ENCODE data around the gene TRIM16. TPM values are rescaled to one million over a fixed set of nuclear protein-coding genes. Genes with fewer than 3 reads are reported as not detected.

The TRIM16 gene
- total RNA-seq, 1 experiment from 2014 or later: 17.7 TPM

- H3K4me2 ChIP-seq (ENCODE audit: insufficient read depth, insufficient read length, low read length): no peak overlapping the region
- H3K4ac ChIP-seq (ENCODE audit: low read depth, low read length): no peak overlapping the region
- H2BK20ac ChIP-seq (ENCODE audit: low read depth, low read length, poor library complexity, severe bottlenecking): no peak overlapping the region
- H2BK120ac ChIP-seq (ENCODE audit: low read depth, low read length, poor library complexity, severe bottlenecking): no peak overlapping the region
- no peak overlapping the region for H3K9ac ChIP-seq (ENCODE audit: extremely low read depth, insufficient read length, low read length)
- H3K56ac ChIP-seq (ENCODE audit: insufficient read length, low read depth, low read length): no peak overlapping the region
- no peaks in the 10 kb centered on the region for H3K4me1 ChIP-seq (ENCODE audit: insufficient read depth, low read length)
- H4K8ac ChIP-seq (replicated peaks; ENCODE audit: insufficient read length, low read depth, low read length): no peak overlapping the region
- no peak overlapping the region for H3K23ac ChIP-seq (ENCODE audit: insufficient read length, low read depth, low read length)
- H3K27me3 ChIP-seq (ENCODE audit: insufficient read depth, low read length): no peaks in the 10 kb centered on the region
- H2AFZ ChIP-seq (ENCODE audit: low read length): no peak overlapping the region
- no peak overlapping the region for H4K5ac ChIP-seq (ENCODE audit: insufficient read length, low read depth, low read length)
- Mint-ChIP-seq H3K9me3 (no peaks in the 10 kb centered on the region), H3K36me3 (ENCODE audit: insufficient read depth in 1 of 3, low read depth in 3 of 3) (peaks cover 16 to 30% (median 26%) of the 10 kb centered on the region in 3 experiments; a peak in 6 of 7 replicates), H3K4me1 (peaks cover 5 to 15% of the 10 kb centered on the region in 2 experiments), H3K4me3 (no peak overlapping the region; a peak in 1 of 5 replicates), H3K27me3 (ENCODE audit: low read depth) (no peaks in the 10 kb centered on the region), H3K27ac (no peak overlapping the region)
- no peaks in the 10 kb centered on the region for H3K79me1 ChIP-seq (ENCODE audit: insufficient read depth, low read depth, low read length, poor library complexity, severe bottlenecking)
- no peak overlapping the region for H3K18ac ChIP-seq (ENCODE audit: insufficient read length, low read depth, low read length)
- no peak overlapping the region for H3T11ph ChIP-seq (ENCODE audit: low read length)
- no peak overlapping the region for H2BK12ac ChIP-seq (ENCODE audit: insufficient read length, low read depth, low read length)
- no peak overlapping the region for H2AK5ac ChIP-seq (ENCODE audit: insufficient read length, low read length)
- no CpG with 5 or more reads among the region's 6 CpGs for WGBS (ENCODE audit: extremely low coverage, insufficient read length, low lambda C conversion rate)
- H4K91ac ChIP-seq (ENCODE audit: insufficient read length, low read depth, low read length): no peak overlapping the region
- H3K27ac ChIP-seq (ENCODE audit: insufficient read length, low read depth, low read length): no peak overlapping the region
- H2BK5ac ChIP-seq (ENCODE audit: insufficient read length, low read length): no peak overlapping the region
- H3K79me2 ChIP-seq (ENCODE audit: insufficient read depth, low read length): no peaks in the 10 kb centered on the region
- no peaks in the 10 kb centered on the region for H4K20me1 ChIP-seq (ENCODE audit: control insufficient read depth, insufficient read depth, insufficient read length)
- TF ChIP-seq, protein P1, sequence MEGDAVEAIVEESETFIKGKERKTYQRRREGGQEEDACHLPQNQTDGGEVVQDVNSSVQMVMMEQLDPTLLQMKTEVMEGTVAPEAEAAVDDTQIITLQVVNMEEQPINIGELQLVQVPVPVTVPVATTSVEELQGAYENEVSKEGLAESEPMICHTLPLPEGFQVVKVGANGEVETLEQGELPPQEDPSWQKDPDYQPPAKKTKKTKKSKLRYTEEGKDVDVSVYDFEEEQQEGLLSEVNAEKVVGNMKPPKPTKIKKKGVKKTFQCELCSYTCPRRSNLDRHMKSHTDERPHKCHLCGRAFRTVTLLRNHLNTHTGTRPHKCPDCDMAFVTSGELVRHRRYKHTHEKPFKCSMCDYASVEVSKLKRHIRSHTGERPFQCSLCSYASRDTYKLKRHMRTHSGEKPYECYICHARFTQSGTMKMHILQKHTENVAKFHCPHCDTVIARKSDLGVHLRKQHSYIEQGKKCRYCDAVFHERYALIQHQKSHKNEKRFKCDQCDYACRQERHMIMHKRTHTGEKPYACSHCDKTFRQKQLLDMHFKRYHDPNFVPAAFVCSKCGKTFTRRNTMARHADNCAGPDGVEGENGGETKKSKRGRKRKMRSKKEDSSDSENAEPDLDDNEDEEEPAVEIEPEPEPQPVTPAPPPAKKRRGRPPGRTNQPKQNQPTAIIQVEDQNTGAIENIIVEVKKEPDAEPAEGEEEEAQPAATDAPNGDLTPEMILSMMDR (conservative IDR thresholded peaks at IDR 0.05): no peak
- H2BK15ac ChIP-seq (ENCODE audit: low read depth, low read length): no peak overlapping the region
- no peaks in the 10 kb centered on the region for H3K23me2 ChIP-seq (ENCODE audit: insufficient read length, low read depth, low read length, poor library complexity, severe bottlenecking)
- DNase-seq: no peak
- H3K9me3 ChIP-seq (ENCODE audit: control insufficient read depth, low read depth, low read length): no peaks in the 10 kb centered on the region
- H3K14ac ChIP-seq (ENCODE audit: insufficient read depth, low read length): no peak overlapping the region
Measured at GRCh38 chr17:15663176-15663575, 20.9 kb downstream of the TRIM16 start.
